DND-41 (cell line): ENCODE measurements around the gene RABGAP1L.

ENCODE experiments used
- CTCF ChIP-seq: IDR thresholded peaks from 2 replicates; pipeline ENCODE4 v1.5.1; 2012; ENCODE audit warnings: borderline replicate concordance, low read length, moderate library complexity, mild to moderate bottlenecking; ENCODE audit not compliant: poor library complexity, severe bottlenecking; ENCODE audit errors: extremely low read depth
- EZH2 ChIP-seq: IDR thresholded peaks from 3 replicates; pipeline ENCODE4 v1.6.1; 2012; ENCODE audit warnings: borderline replicate concordance, low read depth, mild to moderate bottlenecking, moderate library complexity, low read length, inconsistent platforms; ENCODE audit not compliant: severe bottlenecking

GRCh38 chr1:174785510-174785909 is 626.2 kb downstream of the RABGAP1L start:
- TF ChIP-seq CTCF (no peak), EZH2 (no peak)
